Kidney (tissue), 14 donors: ENCODE results near the gene PDE8A. TPM values are rescaled to one million over a fixed set of nuclear protein-coding genes. Genes with fewer than 3 reads are reported as not detected.
A peak's percentile ranks its signal among the peaks of the same experiment; 100 is the strongest.

ENCODE experiments used
- DNase-seq, 5 donors: peaks; one replicate each; pipeline ENCODE4 v3.0.0-alpha.2; 2013 to 2020
- FAIRE-seq: peaks from 2 replicates; lab custom pipeline; 2012; peaks lifted over from hg19 to GRCh38; lab: Jason Lieb, UNC
- H3K27ac ChIP-seq, 2 donors: one replicate each; pipeline ENCODE4 v1.7.0; 2013; ENCODE audit warnings: low read depth in 2 of 2, low read length in 2 of 2, inconsistent platforms in 1 of 2
- H3K27me3 ChIP-seq: one replicate; pipeline ENCODE4 v1.7.1; 2013; ENCODE audit warnings: low read length, inconsistent platforms; ENCODE audit not compliant: control insufficient read depth, insufficient read depth
- H3K36me3 ChIP-seq, 3 donors: one replicate each; pipeline versions ENCODE4 v1.7.0 to v1.7.1; 2013; ENCODE audit warnings: low read length in 3 of 3, control low read depth in 1 of 3, inconsistent platforms in 1 of 3; ENCODE audit not compliant: insufficient read depth in 3 of 3, control insufficient read depth in 2 of 3
- H3K4me1 ChIP-seq, 3 donors: one replicate each; pipeline versions ENCODE4 v1.7.0 to v1.7.1; 2013; ENCODE audit warnings: low read length in 3 of 3, inconsistent platforms in 1 of 3, low read depth in 1 of 3; ENCODE audit not compliant: control insufficient read depth in 2 of 3, insufficient read depth in 2 of 3
- H3K4me3 ChIP-seq, 3 donors: one replicate each; pipeline versions ENCODE4 v1.7.0 to v1.8.1; 2013; ENCODE audit warnings: low read length in 3 of 3, control low read depth in 1 of 3, inconsistent platforms in 1 of 3
- H3K9ac ChIP-seq, 3 donors: one replicate each; pipeline versions ENCODE4 v1.7.0 to v1.7.1; 2013; ENCODE audit warnings: low read length in 3 of 3, control low read depth in 1 of 3, inconsistent platforms in 1 of 3
- H3K9me3 ChIP-seq, 3 donors: one replicate each; pipeline versions ENCODE4 v1.7.0 to v1.7.1; 2013; ENCODE audit warnings: low read length in 3 of 3, control low read depth in 1 of 3, inconsistent platforms in 1 of 3; ENCODE audit not compliant: control insufficient read depth in 2 of 3, insufficient read depth in 1 of 3
- CTCF ChIP-seq: IDR thresholded peaks from 3 replicates; pipeline ENCODE4 v1.5.1; 2012; ENCODE audit warnings: mild to moderate bottlenecking, moderate library complexity, borderline replicate concordance; ENCODE audit not compliant: insufficient read depth; ENCODE audit errors: extremely low read depth
- intact Hi-C: fragments of 100-400 bp; cut with DNase I; formaldehyde crosslinking; loops from one replicate; pipeline ENCODE4 v1.11.1; 2022
- polyA plus RNA-seq: library from polyadenylated mRNA; stranded (reverse); fragments of 350-450 nt; fragmentation: Illumina TruSeq; extraction: RNeasy Lipid Tissue Mini Kit (QIAGEN cat#74804); gene quantifications from one replicate; pipeline ENCODE4 v1.2.3, GENCODE V29; 2014; ENCODE audit warnings: low read depth, low replicate concordance; ENCODE audit not compliant: insufficient read depth
- total RNA-seq: library from RNA; stranded (reverse); fragmentation: NEBNext Ultra II Directional; extraction: Animal tissue kit (Norgen Biotek cat#: 25700); gene quantifications from one replicate; pipeline ENCODE4 v1.2.1, GENCODE V29; 2021
- donor health status: control.
- donor health status: control.
- donor health status: control.
- donor health status: control.
- donor health status: control.
- donor health status: DM: yes; HTN: yes; CAD: no.
- donor health status: Normal renal cell carcinoma (clear cell type).

Gene PDE8A
- total and polyA plus RNA-seq, 2 donors from 2014 or later, result 20.3 to 37.5 TPM

- H3K27ac ChIP-seq, result peak overlapping the region; percentile 15 to 87
- H3K9ac ChIP-seq, result no peak overlapping the region
- H3K4me1 ChIP-seq, result peaks cover 3 to 43% (median 37%) of the 10 kb centered on the region in 3 donors
- DNase-seq (no peak), FAIRE-seq (no peak)
- H3K9me3 ChIP-seq, result no peaks in the 10 kb centered on the region
- no peak for TF ChIP-seq CTCF
- no peaks in the 10 kb centered on the region for H3K27me3 ChIP-seq
- H3K4me3 ChIP-seq, result no peak overlapping the region
- intact Hi-C loops, result no loop called here
- H3K36me3 ChIP-seq, result no peaks in the 10 kb centered on the region
Observed at GRCh38 chr15:85008474-85009260, 27.0 kb downstream of the PDE8A start.

- Histone ChIP-seq H3K4me3 (no peak overlapping the region), H3K4me1 (peaks cover 3 to 39% (median 33%) of the 10 kb centered on the region in 3 donors), H3K36me3 (no peaks in the 10 kb centered on the region), H3K27me3 (no peaks in the 10 kb centered on the region), H3K27ac (peak overlapping the region in 1 of 2 donors; percentile 87), H3K9me3 (no peaks in the 10 kb centered on the region), H3K9ac (no peak overlapping the region)
- FAIRE-seq (no peak), DNase-seq (no peak)
- intact Hi-C loops, result no loop called here
- TF ChIP-seq CTCF, result no peak
Observed at GRCh38 chr15:85009435-85009834, 27.8 kb downstream of the PDE8A start.

DNA sequence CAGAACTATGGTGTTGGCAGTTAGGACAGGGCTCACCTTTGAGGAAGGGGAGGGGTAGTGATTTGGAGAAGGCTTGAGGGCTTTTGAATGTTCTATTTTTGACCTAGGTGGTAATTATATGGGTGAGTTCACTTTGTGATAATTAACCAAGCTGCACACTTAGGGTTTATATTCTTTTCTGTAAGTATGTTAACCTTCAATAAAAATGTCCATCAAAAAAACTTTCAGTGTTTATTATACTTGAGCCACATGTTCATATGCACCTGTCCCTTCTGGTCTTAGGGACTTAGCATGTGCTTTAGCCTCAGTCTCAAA is 28.4 kb downstream of the PDE8A start:
- H3K4me1 ChIP-seq, result peaks cover 3 to 39% (median 33%) of the 10 kb centered on the region in 3 donors
- DNase-seq, result no peak
- H3K27me3 ChIP-seq, result no peaks in the 10 kb centered on the region
- no peak for FAIRE-seq
- no peaks in the 10 kb centered on the region for H3K36me3 ChIP-seq
- H3K27ac ChIP-seq, result peak overlapping the region; percentile 49 to 87
- no peak for TF ChIP-seq CTCF
- no peaks in the 10 kb centered on the region for H3K9me3 ChIP-seq
- no peak overlapping the region for H3K4me3 ChIP-seq
- intact Hi-C loops, result no loop called here
- no peak overlapping the region for H3K9ac ChIP-seq
